Neural cell (in vitro differentiated cells): ENCODE data around the gene TMEM121. TPM values are rescaled to one million over a fixed set of nuclear protein-coding genes. Genes with fewer than 3 reads are reported as not detected.
"Not testable (repeated sequence)": the region's sequence is repeated elsewhere in the genome, so short reads cannot be mapped to it uniquely, and the experiment has no call there.

ENCODE experiments used
- H2AFZ ChIP-seq: fragments of 200-600, 300-800 bp; sonication (generic), shearing (Covaris generic); 2 replicates; pipeline ENCODE4 v1.6.0; 2014; ENCODE audit warnings: low read depth, mild to moderate bottlenecking, antibody characterized with exemption, low read length, moderate library complexity
- H3F3A ChIP-seq: fragments of 200-600 bp; shearing (Covaris generic); 2 replicates; pipeline ENCODE4 v1.6.1; 2016; ENCODE audit warnings: mild to moderate bottlenecking, moderate library complexity, mixed read lengths, antibody characterized with exemption, low read length; ENCODE audit not compliant: insufficient read depth, poor library complexity, severe bottlenecking
- H3K27ac ChIP-seq: fragments of 200-600, 300-800 bp; sonication (generic), shearing (Covaris generic); 2 replicates; pipeline ENCODE4 v1.5.1; 2014; ENCODE audit warnings: mild to moderate bottlenecking, low read length, moderate library complexity
- H3K27me3 ChIP-seq: fragments of 300-800, 200-600 bp; sonication (generic), shearing (Covaris generic); 2 replicates; pipeline ENCODE4 v1.6.0; 2014; ENCODE audit warnings: mild to moderate bottlenecking, low read depth, low read length, moderate library complexity; ENCODE audit not compliant: insufficient read depth
- H3K36me3 ChIP-seq: fragments of 300-800, 200-600 bp; sonication (generic), shearing (Covaris generic); 2 replicates; pipeline ENCODE4 v1.5.1; 2014; ENCODE audit warnings: mild to moderate bottlenecking, antibody characterized with exemption, low read length, moderate library complexity; ENCODE audit not compliant: insufficient read depth
- H3K4me2 ChIP-seq: fragments of 300-800, 200-600 bp; sonication (generic), shearing (Covaris generic); 2 replicates; pipeline ENCODE4 v1.6.0; 2014; ENCODE audit warnings: mild to moderate bottlenecking, low read length
- H3K4me3 ChIP-seq: fragments of 300-800, 200-600 bp; sonication (generic), shearing (Covaris generic); 2 replicates; pipeline ENCODE4 v1.5.1; 2014; ENCODE audit warnings: mild to moderate bottlenecking, low read length, moderate library complexity
- H3K79me2 ChIP-seq: fragments of 200-600 bp; shearing (Covaris generic); replicated peaks from 2 replicates; pipeline ENCODE4 v1.6.0; 2014; ENCODE audit warnings: mild to moderate bottlenecking, low read length, moderate library complexity; ENCODE audit not compliant: insufficient read depth
- H3K9ac ChIP-seq: fragments of 300-800, 200-600 bp; sonication (generic), shearing (Covaris generic); 2 replicates; pipeline ENCODE4 v1.6.1; 2016; ENCODE audit warnings: mild to moderate bottlenecking, low read length, mixed read lengths
- H3K9me2 ChIP-seq: fragments of 200-600 bp; shearing (Covaris generic); 2 replicates; pipeline ENCODE4 v1.6.1; 2016; ENCODE audit warnings: mild to moderate bottlenecking, low read length, mixed read lengths; ENCODE audit not compliant: insufficient read depth
- H3K9me3 ChIP-seq: fragments of 200-600, 300-800 bp; sonication (generic), shearing (Covaris generic); 2 replicates; pipeline ENCODE4 v1.6.1; 2016; ENCODE audit warnings: mild to moderate bottlenecking, mixed run types, low read length, moderate library complexity, mixed read lengths
- H4K20me1 ChIP-seq: fragments of 200-600 bp; shearing (Covaris generic); 2 replicates; pipeline ENCODE4 v1.6.1; 2016; ENCODE audit warnings: mild to moderate bottlenecking, mixed run types; ENCODE audit not compliant: insufficient read depth
- EP300 ChIP-seq: fragments of 450-650 bp; conservative IDR thresholded peaks from 2 replicates; pipeline ENCODE4 v1.6.1; 2014; ENCODE audit warnings: antibody characterized with exemption, mild to moderate bottlenecking, moderate library complexity; ENCODE audit not compliant: poor library complexity, severe bottlenecking
- EZH2 ChIP-seq: fragments of 200-600, 300-800 bp; shearing (Covaris generic), sonication (generic); IDR thresholded peaks from 2 replicates; pipeline ENCODE4 v1.6.1; 2014; ENCODE audit warnings: antibody characterized with exemption, low read length, borderline replicate concordance, mild to moderate bottlenecking; ENCODE audit not compliant: insufficient read depth, poor library complexity, severe bottlenecking
- MXI1 ChIP-seq: fragments of 450-650 bp; conservative IDR thresholded peaks from 2 replicates; pipeline ENCODE4 v1.6.1; 2014; ENCODE audit warnings: antibody characterized with exemption, mild to moderate bottlenecking; ENCODE audit not compliant: poor library complexity, severe bottlenecking
- POLR2AphosphoS5 ChIP-seq: IDR thresholded peaks from 2 replicates; pipeline ENCODE4 v1.6.1; 2012
- RAD21 ChIP-seq: fragments of 450-650 bp; conservative IDR thresholded peaks from 2 replicates; pipeline ENCODE4 v1.6.1; 2014; ENCODE audit warnings: antibody characterized with exemption, mild to moderate bottlenecking, moderate library complexity
- REST ChIP-seq: IDR thresholded peaks from 2 replicates; pipeline ENCODE4 v1.6.1; 2012; ENCODE audit warnings: borderline replicate concordance
- SMC3 ChIP-seq: fragments of 450-650 bp; conservative IDR thresholded peaks from 2 replicates; pipeline ENCODE4 v1.6.1; 2014; ENCODE audit warnings: antibody characterized with exemption, mild to moderate bottlenecking, moderate library complexity; ENCODE audit not compliant: poor library complexity
- TAF1 ChIP-seq: IDR thresholded peaks from 2 replicates; pipeline ENCODE4 v1.6.1; 2012; ENCODE audit warnings: low read depth
- polyA plus RNA-seq: library from polyadenylated mRNA; depleted of rRNA; stranded (reverse); fragments of >200 nt; gene quantifications from 2 replicates; pipeline ENCODE4 v1.2.3, GENCODE V29; 2014
- TF ChIP-seq, protein P1 (sequence below): fragments of 450-650 bp; IDR thresholded peaks from 2 replicates; pipeline ENCODE4 v1.5.1; 2014; ENCODE audit warnings: antibody characterized with exemption, mild to moderate bottlenecking, moderate library complexity; ENCODE audit not compliant: poor library complexity, severe bottlenecking

The TMEM121 gene
- polyA plus RNA-seq, 1 donor from 2014 or later = 19.5 TPM

DNA sequence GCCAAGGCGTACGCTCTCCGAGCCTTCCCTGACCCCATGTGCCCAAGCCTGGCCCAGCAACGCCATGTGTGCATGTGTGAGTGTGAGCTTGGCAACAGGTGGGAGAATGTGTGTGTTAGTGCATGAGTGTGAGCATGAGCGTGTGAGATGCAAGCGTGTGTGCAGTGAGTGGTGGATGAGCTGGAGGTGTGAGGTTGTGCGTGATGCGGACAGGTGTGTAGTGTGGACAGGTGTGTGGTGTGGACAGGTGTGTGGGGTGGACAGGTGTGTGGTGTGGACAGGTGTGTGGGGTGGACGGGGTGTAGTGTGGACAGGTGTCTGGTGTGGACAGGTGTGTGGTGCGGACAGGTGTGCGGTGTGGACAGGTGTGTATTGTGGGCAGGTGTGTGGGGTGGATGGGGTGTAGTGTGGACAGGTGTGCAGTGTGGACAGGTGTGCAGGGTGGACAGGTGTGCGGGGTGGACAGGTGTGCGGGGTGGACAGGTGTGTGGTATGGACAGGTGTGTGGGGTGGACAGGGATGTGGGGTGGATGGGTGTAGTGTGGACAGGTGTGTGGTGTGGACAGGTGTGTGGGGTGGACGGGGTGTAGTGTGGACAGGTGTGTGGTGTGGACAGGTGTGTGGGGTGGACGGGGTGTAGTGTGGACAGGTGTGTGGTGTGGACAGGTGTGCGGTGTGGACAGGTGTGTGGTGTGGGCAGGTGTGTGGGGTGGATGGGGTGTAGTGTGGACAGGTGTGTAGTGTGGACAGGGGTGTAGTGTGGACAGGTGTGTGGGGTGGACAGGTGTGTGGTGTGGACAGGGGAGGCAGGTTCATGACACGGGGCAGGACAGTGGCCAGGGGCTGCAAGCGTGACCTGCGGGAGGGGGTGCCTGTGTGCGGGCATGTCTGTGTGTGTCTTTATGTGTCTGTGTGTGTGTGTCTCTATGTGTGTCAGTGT, 41.1 kb downstream of the TMEM121 start:
- H3K27ac ChIP-seq, H3K4me2 ChIP-seq, H3K36me3 ChIP-seq, H3K9ac ChIP-seq, H2AFZ ChIP-seq, H3K9me3 ChIP-seq, H3K27me3 ChIP-seq, H3K79me2 ChIP-seq, H3F3A ChIP-seq, H4K20me1 ChIP-seq, H3K9me2 ChIP-seq, H3K4me3 ChIP-seq: not testable (repeated sequence)

- H3K9me2 ChIP-seq, H3K79me2 ChIP-seq, H3F3A ChIP-seq, H3K4me3 ChIP-seq, H3K27me3 ChIP-seq, H3K9ac ChIP-seq, H3K9me3 ChIP-seq, H3K27ac ChIP-seq, H3K4me2 ChIP-seq, H3K36me3 ChIP-seq, H4K20me1 ChIP-seq, H2AFZ ChIP-seq: not testable (repeated sequence)
These were observed 41.9 kb downstream of the TMEM121 start for GRCh38 chr14:105568140-105568843.

GRCh38 chr14:105568859-105569766, 42.7 kb downstream of the TMEM121 start:
- peaks cover 4% of the 10 kb centered on the region for H3K9me3 ChIP-seq

More at GRCh38 chr14:105568859-105569766, 42.7 kb downstream of the TMEM121 start:
- Histone ChIP-seq H3K27me3 (no peaks in the 10 kb centered on the region), H3F3A (no peaks in the 10 kb centered on the region), H3K4me3 (no peak overlapping the region), H3K4me2 (no peak overlapping the region), H4K20me1 (no peaks in the 10 kb centered on the region), H3K9me2 (no peaks in the 10 kb centered on the region), H3K36me3 (no peaks in the 10 kb centered on the region), H3K9ac (no peak overlapping the region), H2AFZ (no peak overlapping the region), H3K27ac (no peak overlapping the region), H3K79me2 (no peaks in the 10 kb centered on the region)
- TF ChIP-seq POLR2AphosphoS5 (no peak), RAD21 (no peak), MXI1 (no peak), EP300 (no peak), SMC3 (no peak), REST (no peak), TAF1 (no peak), EZH2 (no peak)
- TF ChIP-seq, protein P1, sequence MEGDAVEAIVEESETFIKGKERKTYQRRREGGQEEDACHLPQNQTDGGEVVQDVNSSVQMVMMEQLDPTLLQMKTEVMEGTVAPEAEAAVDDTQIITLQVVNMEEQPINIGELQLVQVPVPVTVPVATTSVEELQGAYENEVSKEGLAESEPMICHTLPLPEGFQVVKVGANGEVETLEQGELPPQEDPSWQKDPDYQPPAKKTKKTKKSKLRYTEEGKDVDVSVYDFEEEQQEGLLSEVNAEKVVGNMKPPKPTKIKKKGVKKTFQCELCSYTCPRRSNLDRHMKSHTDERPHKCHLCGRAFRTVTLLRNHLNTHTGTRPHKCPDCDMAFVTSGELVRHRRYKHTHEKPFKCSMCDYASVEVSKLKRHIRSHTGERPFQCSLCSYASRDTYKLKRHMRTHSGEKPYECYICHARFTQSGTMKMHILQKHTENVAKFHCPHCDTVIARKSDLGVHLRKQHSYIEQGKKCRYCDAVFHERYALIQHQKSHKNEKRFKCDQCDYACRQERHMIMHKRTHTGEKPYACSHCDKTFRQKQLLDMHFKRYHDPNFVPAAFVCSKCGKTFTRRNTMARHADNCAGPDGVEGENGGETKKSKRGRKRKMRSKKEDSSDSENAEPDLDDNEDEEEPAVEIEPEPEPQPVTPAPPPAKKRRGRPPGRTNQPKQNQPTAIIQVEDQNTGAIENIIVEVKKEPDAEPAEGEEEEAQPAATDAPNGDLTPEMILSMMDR = no peak
